ENCODE results near the gene PIGT. TPM values are rescaled to one million over a fixed set of nuclear protein-coding genes. Genes with fewer than 3 reads are reported as not detected.

Gene PIGT
- total RNA-seq, 1 experiment from 2014 or later: 73.9 TPM

GRCh38 chr20:45448270-45448669 lies 32.3 kb downstream of the PIGT start:
- no peaks in the 10 kb centered on the region for H3K9me3 Mint-ChIP-seq
- no CpG with 5 or more reads among the region's 6 CpGs for WGBS (ENCODE audit: extremely low coverage, insufficient read length, low lambda C conversion rate)

More at GRCh38 chr20:45448270-45448669, 32.3 kb downstream of the PIGT start:
- no peak overlapping the region for H3T11ph ChIP-seq (ENCODE audit: low read length)
- H2AK5ac ChIP-seq (ENCODE audit: insufficient read length, low read length): no peak overlapping the region
- no peak overlapping the region for H3K4me2 ChIP-seq (ENCODE audit: insufficient read depth, insufficient read length, low read length)
- H3K23ac ChIP-seq (ENCODE audit: insufficient read length, low read depth, low read length): no peak overlapping the region
- no peaks in the 10 kb centered on the region for H3K79me2 ChIP-seq (ENCODE audit: insufficient read depth, low read length)
- H2BK5ac ChIP-seq (ENCODE audit: insufficient read length, low read length): no peak overlapping the region
- no peak overlapping the region for H2AFZ ChIP-seq (ENCODE audit: low read length)
- no peak for DNase-seq
- no peaks in the 10 kb centered on the region for H3K9me3 ChIP-seq (ENCODE audit: control insufficient read depth, low read depth, low read length)
- no peaks in the 10 kb centered on the region for H3K4me1 ChIP-seq (ENCODE audit: insufficient read depth, low read length)
- H3K56ac ChIP-seq (ENCODE audit: insufficient read length, low read depth, low read length): no peak overlapping the region
- H2BK120ac ChIP-seq (ENCODE audit: low read depth, low read length, poor library complexity, severe bottlenecking): no peak overlapping the region
- no peak overlapping the region for H4K91ac ChIP-seq (ENCODE audit: insufficient read length, low read depth, low read length)
- H3K4me3 Mint-ChIP-seq: no peak overlapping the region
- peak overlapping the region; percentile 9; the same call in 1 of the 2 replicates for H3K14ac ChIP-seq (ENCODE audit: insufficient read depth, low read length)
- H3K23me2 ChIP-seq (ENCODE audit: insufficient read length, low read depth, low read length, poor library complexity, severe bottlenecking): no peaks in the 10 kb centered on the region
- H2BK20ac ChIP-seq (ENCODE audit: low read depth, low read length, poor library complexity, severe bottlenecking): no peak overlapping the region
- H3K4me1 Mint-ChIP-seq: peaks cover 16 to 19% of the 10 kb centered on the region in 2 experiments
- no peaks in the 10 kb centered on the region for H3K79me1 ChIP-seq (ENCODE audit: insufficient read depth, low read depth, low read length, poor library complexity, severe bottlenecking)
- no peak overlapping the region for H2BK12ac ChIP-seq (ENCODE audit: insufficient read length, low read depth, low read length)
- TF ChIP-seq, protein P1, sequence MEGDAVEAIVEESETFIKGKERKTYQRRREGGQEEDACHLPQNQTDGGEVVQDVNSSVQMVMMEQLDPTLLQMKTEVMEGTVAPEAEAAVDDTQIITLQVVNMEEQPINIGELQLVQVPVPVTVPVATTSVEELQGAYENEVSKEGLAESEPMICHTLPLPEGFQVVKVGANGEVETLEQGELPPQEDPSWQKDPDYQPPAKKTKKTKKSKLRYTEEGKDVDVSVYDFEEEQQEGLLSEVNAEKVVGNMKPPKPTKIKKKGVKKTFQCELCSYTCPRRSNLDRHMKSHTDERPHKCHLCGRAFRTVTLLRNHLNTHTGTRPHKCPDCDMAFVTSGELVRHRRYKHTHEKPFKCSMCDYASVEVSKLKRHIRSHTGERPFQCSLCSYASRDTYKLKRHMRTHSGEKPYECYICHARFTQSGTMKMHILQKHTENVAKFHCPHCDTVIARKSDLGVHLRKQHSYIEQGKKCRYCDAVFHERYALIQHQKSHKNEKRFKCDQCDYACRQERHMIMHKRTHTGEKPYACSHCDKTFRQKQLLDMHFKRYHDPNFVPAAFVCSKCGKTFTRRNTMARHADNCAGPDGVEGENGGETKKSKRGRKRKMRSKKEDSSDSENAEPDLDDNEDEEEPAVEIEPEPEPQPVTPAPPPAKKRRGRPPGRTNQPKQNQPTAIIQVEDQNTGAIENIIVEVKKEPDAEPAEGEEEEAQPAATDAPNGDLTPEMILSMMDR (conservative IDR thresholded peaks at IDR 0.05): no peak
- H3K4ac ChIP-seq (ENCODE audit: low read depth, low read length): no peak overlapping the region
- H3K27ac Mint-ChIP-seq: no peak overlapping the region; a peak in 1 of 7 replicates
- H3K36me3 Mint-ChIP-seq (ENCODE audit: insufficient read depth in 1 of 3, low read depth in 3 of 3): no peaks in the 10 kb centered on the region
- H4K5ac ChIP-seq (ENCODE audit: insufficient read length, low read depth, low read length): no peak overlapping the region
- no peaks in the 10 kb centered on the region for H3K27me3 ChIP-seq (ENCODE audit: insufficient read depth, low read length)
- H4K20me1 ChIP-seq (ENCODE audit: control insufficient read depth, insufficient read depth, insufficient read length): no peaks in the 10 kb centered on the region
- H3K18ac ChIP-seq (ENCODE audit: insufficient read length, low read depth, low read length): no peak overlapping the region
- H3K27me3 Mint-ChIP-seq (ENCODE audit: low read depth): peaks cover 6% of the 10 kb centered on the region; the same call in 1 of the 2 replicates
- H2BK15ac ChIP-seq (ENCODE audit: low read depth, low read length): no peak overlapping the region
- H4K8ac ChIP-seq (replicated peaks; ENCODE audit: insufficient read length, low read depth, low read length): no peak overlapping the region
- H3K27ac ChIP-seq (ENCODE audit: insufficient read length, low read depth, low read length): no peak overlapping the region
- no peak overlapping the region for H3K9ac ChIP-seq (ENCODE audit: extremely low read depth, insufficient read length, low read length)

All from H9 (cell line).